Smooth muscle cell (in vitro differentiated cells): ENCODE data around the gene FKBP10. TPM values are rescaled to one million over a fixed set of nuclear protein-coding genes. Genes with fewer than 3 reads are reported as not detected.
A peak's percentile ranks its signal among the peaks of the same experiment; 100 is the strongest.

ENCODE experiments used
- DNase-seq: peaks from one replicate; lab custom pipeline; 2025; ENCODE audit not compliant: unreplicated experiment; lab: John Stamatoyannopoulos, UW
- H2AFZ ChIP-seq: fragments of 200-600 bp; sonication (generic); 2 replicates; pipeline ENCODE4 v1.6.0; 2016; ENCODE audit warnings: antibody characterized with exemption, low read depth, mild to moderate bottlenecking
- H3F3A ChIP-seq: fragments of 200-600 bp; sonication (generic); 2 replicates; pipeline ENCODE4 v1.6.0; 2017; ENCODE audit warnings: antibody characterized with exemption, low read depth
- H3K27ac ChIP-seq: fragments of 200-600 bp; sonication (generic); 2 replicates; pipeline ENCODE4 v1.5.1; 2016; ENCODE audit warnings: low read depth, mild to moderate bottlenecking
- H3K27me3 ChIP-seq: fragments of 200-600 bp; sonication (generic); 2 replicates; pipeline ENCODE4 v1.6.1; 2016; ENCODE audit warnings: low read depth, mild to moderate bottlenecking
- H3K36me3 ChIP-seq: fragments of 200-600 bp; sonication (generic); 2 replicates; pipeline ENCODE4 v1.5.1; 2016; ENCODE audit warnings: low read depth
- H3K4me1 ChIP-seq: fragments of 200-600 bp; sonication (generic); 2 replicates; pipeline ENCODE4 v1.5.1; 2016; ENCODE audit warnings: low read depth
- H3K4me2 ChIP-seq: fragments of 200-600 bp; sonication (generic); 2 replicates; pipeline ENCODE4 v1.6.0; 2016; ENCODE audit warnings: mild to moderate bottlenecking
- H3K4me3 ChIP-seq: fragments of 200-600 bp; sonication (generic); 2 replicates; pipeline ENCODE4 v1.5.1; 2016; ENCODE audit warnings: mild to moderate bottlenecking
- H3K79me2 ChIP-seq: fragments of 200-600 bp; sonication (generic); 2 replicates; pipeline ENCODE4 v1.6.0; 2016; ENCODE audit warnings: low read depth, mild to moderate bottlenecking
- H3K9ac ChIP-seq: fragments of 200-600 bp; sonication (generic); 2 replicates; pipeline ENCODE4 v1.6.0; 2016; ENCODE audit warnings: low read depth
- H3K9me3 ChIP-seq: fragments of 200-600 bp; sonication (generic); replicated peaks from 2 replicates; pipeline ENCODE4 v1.5.1; 2016; ENCODE audit warnings: low read depth
- H4K20me1 ChIP-seq: fragments of 200-600 bp; sonication (generic); 2 replicates; pipeline ENCODE4 v1.6.0; 2016; ENCODE audit warnings: low read depth
- WGBS: methylation state at CpG from one replicate; pipeline ENCODE4 v1.1.7; 2016; ENCODE audit warnings: low lambda C conversion rate; 5-methylcytosine and 5-hydroxymethylcytosine counted together
- polyA plus RNA-seq: library from polyadenylated mRNA; unstranded; fragments of >200 nt; fragmentation: Nextera tagmentation; extraction: Ambion mirVana; gene quantifications from 2 replicates; pipeline ENCODE4 v1.2.1, GENCODE V29; 2016
- total RNA-seq: library from RNA; depleted of rRNA; stranded (reverse); fragments of >200 nt; gene quantifications from 2 replicates; pipeline ENCODE4 v1.2.3, GENCODE V29; 2014
- TF ChIP-seq, protein P1 (sequence below): fragments of 200-600 bp; sonication (generic); IDR thresholded peaks from 2 replicates; pipeline ENCODE4 v1.5.1; 2017; ENCODE audit warnings: borderline replicate concordance, mild to moderate bottlenecking, antibody characterized with exemption; ENCODE audit not compliant: insufficient read depth, poor library complexity, severe bottlenecking

FKBP10 gene
- total and polyA plus RNA-seq, 2 experiments from 2014 or later, result 289 to 603 TPM

DNA sequence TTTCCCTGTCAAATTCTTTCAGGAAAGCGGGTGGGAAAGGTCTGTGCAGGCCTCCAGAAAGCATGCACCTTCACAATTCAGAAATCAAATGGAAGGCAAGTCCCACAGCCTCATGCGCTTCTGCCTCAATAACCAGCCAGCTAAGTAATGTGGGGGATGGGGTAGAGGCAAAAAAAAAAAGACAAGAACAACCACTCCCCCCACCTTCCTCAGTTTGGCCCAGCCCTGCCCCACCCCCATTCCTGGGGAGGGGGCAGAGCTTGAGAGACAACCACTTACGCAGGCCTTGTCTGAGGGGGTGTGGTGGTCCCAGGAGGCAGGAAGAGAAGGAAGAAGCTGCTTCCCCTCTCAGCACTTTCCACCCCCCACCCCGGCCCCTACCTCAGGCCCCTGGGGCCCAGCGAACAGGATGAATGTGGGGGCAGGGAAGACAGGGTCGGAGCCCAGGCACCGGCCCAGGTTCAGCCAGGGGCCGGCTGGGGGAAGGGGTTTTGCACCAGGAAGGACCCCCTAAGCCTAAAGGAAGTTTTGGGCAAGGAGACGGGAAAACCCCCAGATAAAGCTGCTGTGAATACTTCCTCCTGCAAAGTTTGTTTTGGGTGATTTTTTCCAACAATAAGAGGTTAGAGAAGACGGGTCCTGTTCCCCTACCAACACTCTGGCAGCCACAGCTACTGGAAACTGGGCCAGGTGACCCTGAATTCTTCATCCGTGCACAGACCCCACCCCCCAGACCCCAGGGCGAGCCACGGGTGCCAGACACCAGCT lies 27.5 kb upstream of the FKBP10 start:
- Histone ChIP-seq H3K27me3 (no peaks in the 10 kb centered on the region), H2AFZ (no peak overlapping the region), H3K4me3 (peak overlapping the region; percentile 63), H4K20me1 (peaks cover 50% of the 10 kb centered on the region), H3K27ac (peak overlapping the region; percentile 60), H3K4me1 (peaks cover 22% of the 10 kb centered on the region), H3K36me3 (no peaks in the 10 kb centered on the region), H3K4me2 (peak overlapping the region; percentile 85), H3K9ac (peak overlapping the region; percentile 72), H3K9me3 (no peaks in the 10 kb centered on the region), H3K79me2 (peaks cover 51% of the 10 kb centered on the region), H3F3A (peaks cover 10% of the 10 kb centered on the region)
- WGBS, result 1% methylated on average over 13 of the region's 13 CpGs
- no peak for DNase-seq
- TF ChIP-seq, protein P1, sequence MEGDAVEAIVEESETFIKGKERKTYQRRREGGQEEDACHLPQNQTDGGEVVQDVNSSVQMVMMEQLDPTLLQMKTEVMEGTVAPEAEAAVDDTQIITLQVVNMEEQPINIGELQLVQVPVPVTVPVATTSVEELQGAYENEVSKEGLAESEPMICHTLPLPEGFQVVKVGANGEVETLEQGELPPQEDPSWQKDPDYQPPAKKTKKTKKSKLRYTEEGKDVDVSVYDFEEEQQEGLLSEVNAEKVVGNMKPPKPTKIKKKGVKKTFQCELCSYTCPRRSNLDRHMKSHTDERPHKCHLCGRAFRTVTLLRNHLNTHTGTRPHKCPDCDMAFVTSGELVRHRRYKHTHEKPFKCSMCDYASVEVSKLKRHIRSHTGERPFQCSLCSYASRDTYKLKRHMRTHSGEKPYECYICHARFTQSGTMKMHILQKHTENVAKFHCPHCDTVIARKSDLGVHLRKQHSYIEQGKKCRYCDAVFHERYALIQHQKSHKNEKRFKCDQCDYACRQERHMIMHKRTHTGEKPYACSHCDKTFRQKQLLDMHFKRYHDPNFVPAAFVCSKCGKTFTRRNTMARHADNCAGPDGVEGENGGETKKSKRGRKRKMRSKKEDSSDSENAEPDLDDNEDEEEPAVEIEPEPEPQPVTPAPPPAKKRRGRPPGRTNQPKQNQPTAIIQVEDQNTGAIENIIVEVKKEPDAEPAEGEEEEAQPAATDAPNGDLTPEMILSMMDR, result no peak

DNA sequence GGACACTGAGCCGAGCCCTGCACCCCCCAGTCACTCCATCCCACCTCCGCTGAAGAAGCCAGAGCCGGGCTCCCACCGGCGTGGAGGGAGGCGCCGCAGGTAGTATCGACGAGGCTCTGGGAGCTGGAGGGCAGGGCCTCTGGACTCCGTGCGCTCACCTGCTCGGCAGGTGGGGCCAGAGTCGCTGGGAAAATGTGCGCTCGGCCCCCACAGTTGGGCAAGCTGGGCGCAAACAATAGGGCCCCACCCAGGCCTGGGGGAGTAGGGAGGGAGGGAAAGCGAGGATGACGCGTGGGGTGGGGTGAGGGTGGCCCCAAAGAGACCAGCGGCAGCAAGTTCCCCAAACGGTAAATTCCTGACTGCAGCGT lies 27.0 kb upstream of the FKBP10 start:
- Histone ChIP-seq H3K4me2 (peak overlapping the region; percentile 85), H3F3A (peaks cover 10% of the 10 kb centered on the region), H3K79me2 (peaks cover 46% of the 10 kb centered on the region), H3K9me3 (no peaks in the 10 kb centered on the region), H3K27me3 (no peaks in the 10 kb centered on the region), H3K36me3 (no peaks in the 10 kb centered on the region), H3K27ac (peak overlapping the region; percentile 60), H3K4me1 (peaks cover 22% of the 10 kb centered on the region), H2AFZ (no peak overlapping the region), H4K20me1 (peaks cover 44% of the 10 kb centered on the region), H3K4me3 (peak overlapping the region; percentile 63), H3K9ac (peak overlapping the region; percentile 72)
- DNase-seq, result no peak
- TF ChIP-seq, protein P1, result no peak
- WGBS, result 2% methylated on average over 19 of the region's 22 CpGs

DNA sequence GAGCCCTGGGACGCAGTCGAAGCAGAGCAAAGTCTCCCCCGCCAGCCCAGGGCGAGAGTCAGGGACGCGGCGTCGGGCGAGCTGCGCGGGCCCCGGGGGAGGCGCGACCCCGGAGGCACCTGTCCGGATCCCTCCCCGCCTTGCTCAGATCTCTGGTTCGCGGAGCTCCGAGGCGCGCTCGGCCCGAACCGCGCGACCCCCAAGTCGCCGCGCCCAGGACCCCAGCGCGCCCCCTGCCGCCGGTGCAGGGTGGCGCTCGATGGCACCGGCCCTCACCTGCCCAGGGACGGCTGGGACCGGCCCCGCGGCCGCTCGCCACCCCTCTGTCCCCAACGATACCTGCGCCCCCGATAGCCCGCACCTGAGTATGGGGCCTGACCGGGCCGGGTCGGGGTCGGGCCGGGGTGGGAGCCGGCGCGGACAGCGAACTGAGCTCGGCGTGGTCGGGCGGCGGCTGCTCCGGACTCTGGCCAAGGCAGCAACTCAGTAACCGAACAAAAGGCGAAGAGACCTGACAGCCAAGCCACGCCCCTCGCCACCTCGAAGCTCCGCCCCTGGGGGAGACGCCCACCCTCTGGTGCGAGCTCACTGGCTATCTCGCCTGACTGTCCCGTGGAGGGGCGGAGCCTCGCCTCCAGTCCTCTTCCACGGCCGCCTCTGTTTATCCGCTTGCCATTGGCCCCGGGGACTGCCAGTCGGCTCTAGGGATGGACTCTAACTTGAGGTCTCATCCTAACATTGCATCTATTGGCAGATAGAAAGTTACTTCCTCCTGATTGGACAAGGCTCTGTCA lies 26.4 kb upstream of the FKBP10 start, which contains the start of gene JUP:
TSS of gene JUP (minus strand) at position 485 of the 794 bp plus-strand sequence. CDS start 14,857 bp downstream, outside the sequence.
- H3F3A ChIP-seq, result peaks cover 10% of the 10 kb centered on the region
- H3K4me3 ChIP-seq, result peak within 1 kb of the TSS; percentile 63
- TF ChIP-seq, protein P1, result peak; percentile 88
- peak within 1 kb of the TSS; percentile 72 for H3K9ac ChIP-seq
- H4K20me1 ChIP-seq, result peaks cover 40% of the 10 kb centered on the region
- H3K79me2 ChIP-seq, result peaks cover 40% of the 10 kb centered on the region
- H3K27me3 ChIP-seq, result no peaks in the 10 kb centered on the region
- 1% methylated on average over 43 of the region's 79 CpGs for WGBS
- no peak within 1 kb of the TSS for H2AFZ ChIP-seq
- no peaks in the 10 kb centered on the region for H3K9me3 ChIP-seq
- H3K4me1 ChIP-seq, result peaks cover 22% of the 10 kb centered on the region
- DNase-seq, result peak; percentile 95
- H3K4me2 ChIP-seq, result peak within 1 kb of the TSS; percentile 85
- H3K27ac ChIP-seq, result peak within 1 kb of the TSS; percentile 70
- H3K36me3 ChIP-seq, result no peaks in the 10 kb centered on the region
